ENCODE measurements around the gene DDX28.

DNA sequence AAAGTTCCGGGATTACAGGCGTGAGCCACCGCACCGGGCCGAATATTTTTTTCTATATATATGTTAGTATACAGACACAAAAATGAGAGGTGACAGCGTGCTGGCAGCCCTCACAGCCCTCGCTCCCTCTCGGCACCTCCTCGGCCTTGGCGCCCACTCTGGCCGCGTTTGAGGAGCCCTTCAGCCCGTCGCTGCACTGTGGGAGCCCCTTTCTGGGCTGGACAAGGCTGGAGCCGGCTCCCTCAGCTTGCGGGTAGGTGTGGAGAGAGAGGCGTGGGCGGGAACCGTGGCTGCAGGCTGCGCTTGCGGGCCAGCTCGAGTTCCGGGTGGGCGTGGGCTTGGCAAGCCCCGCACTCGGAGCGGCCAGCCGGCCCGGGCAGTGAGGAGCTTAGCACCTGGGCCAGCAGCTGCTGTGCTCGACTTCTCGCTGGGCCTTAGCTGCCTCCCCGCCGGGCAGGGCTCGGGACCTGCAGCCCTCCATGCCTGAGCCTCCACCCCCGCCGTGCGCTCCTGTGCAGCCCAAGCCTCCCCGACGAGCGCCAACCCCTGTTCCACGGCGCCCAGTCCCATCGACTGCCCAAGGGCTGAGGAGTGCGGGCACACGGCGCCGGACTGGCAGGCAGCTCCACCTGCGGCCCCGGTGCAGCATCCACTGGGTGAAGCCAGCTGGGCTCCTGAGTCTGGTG, 40.9 kb downstream of the DDX28 start:
- TF ChIP-seq POLR2A (IDR thresholded peaks at IDR 0.05; ENCODE audit: low read length) (no peak), GATA1 (IDR thresholded peaks at IDR 0.05; ENCODE audit: low read depth, low read length) (no peak)
